ENCODE measurements around the gene ARHGAP24. TPM values are rescaled to one million over a fixed set of nuclear protein-coding genes. Genes with fewer than 3 reads are reported as not detected.

Gene ARHGAP24
- total RNA-seq, 1 experiment from 2014 or later = 2.1 TPM

DNA sequence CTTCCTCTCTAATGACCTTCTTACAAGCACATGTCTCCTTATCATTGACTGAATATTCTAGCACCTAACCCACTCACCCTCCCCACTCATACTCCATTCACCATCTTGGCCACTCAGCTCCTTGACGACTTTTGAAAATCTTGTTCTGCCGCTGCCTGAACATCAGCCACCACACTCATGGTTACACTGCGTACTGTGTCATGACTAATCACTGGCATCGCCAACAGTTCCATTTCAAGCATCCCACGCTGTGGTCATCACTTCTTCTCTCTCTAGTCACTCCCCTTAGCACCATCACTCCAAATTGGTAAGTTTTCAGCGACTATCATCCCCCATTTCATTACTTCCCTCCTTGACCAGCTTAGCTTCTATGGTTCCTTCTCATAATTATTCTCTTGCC is 532.1 kb downstream of the ARHGAP24 start:
- H3K27ac Mint-ChIP-seq = no peak overlapping the region
- ATAC-seq = no peak
- no peaks in the 10 kb centered on the region for H3K4me1 Mint-ChIP-seq
- no peaks in the 10 kb centered on the region for H3K27me3 Mint-ChIP-seq (ENCODE audit: low read depth)
- POLR2A ChIA-PET = no interaction called here
- TF ChIP-seq ESRRA (CRISPR knock-in tag; IDR thresholded peaks at IDR 0.05; ENCODE audit: borderline replicate concordance) (no peak), ZNF232 (CRISPR knock-in tag; IDR thresholded peaks at IDR 0.05) (no peak), GRHL2 (CRISPR knock-in tag; IDR thresholded peaks at IDR 0.05; ENCODE audit: insufficient replicate concordance, severe bottlenecking) (no peak), ZNF138 (CRISPR knock-in tag; conservative IDR thresholded peaks at IDR 0.05) (no peak), SOX15 (CRISPR knock-in tag; IDR thresholded peaks at IDR 0.05) (no peak), CBFB (CRISPR knock-in tag; IDR thresholded peaks at IDR 0.05; ENCODE audit: low read depth) (no peak), KAT7 (CRISPR knock-in tag; IDR thresholded peaks at IDR 0.05; ENCODE audit: borderline replicate concordance) (no peak), SMAD3 (CRISPR knock-in tag; IDR thresholded peaks at IDR 0.05; ENCODE audit: borderline replicate concordance) (no peak), ELF4 (CRISPR knock-in tag; IDR thresholded peaks at IDR 0.05; ENCODE audit: low read depth) (no peak), FOXK1 (CRISPR knock-in tag; IDR thresholded peaks at IDR 0.05) (no peak)
- TF ChIP-seq, protein P1, sequence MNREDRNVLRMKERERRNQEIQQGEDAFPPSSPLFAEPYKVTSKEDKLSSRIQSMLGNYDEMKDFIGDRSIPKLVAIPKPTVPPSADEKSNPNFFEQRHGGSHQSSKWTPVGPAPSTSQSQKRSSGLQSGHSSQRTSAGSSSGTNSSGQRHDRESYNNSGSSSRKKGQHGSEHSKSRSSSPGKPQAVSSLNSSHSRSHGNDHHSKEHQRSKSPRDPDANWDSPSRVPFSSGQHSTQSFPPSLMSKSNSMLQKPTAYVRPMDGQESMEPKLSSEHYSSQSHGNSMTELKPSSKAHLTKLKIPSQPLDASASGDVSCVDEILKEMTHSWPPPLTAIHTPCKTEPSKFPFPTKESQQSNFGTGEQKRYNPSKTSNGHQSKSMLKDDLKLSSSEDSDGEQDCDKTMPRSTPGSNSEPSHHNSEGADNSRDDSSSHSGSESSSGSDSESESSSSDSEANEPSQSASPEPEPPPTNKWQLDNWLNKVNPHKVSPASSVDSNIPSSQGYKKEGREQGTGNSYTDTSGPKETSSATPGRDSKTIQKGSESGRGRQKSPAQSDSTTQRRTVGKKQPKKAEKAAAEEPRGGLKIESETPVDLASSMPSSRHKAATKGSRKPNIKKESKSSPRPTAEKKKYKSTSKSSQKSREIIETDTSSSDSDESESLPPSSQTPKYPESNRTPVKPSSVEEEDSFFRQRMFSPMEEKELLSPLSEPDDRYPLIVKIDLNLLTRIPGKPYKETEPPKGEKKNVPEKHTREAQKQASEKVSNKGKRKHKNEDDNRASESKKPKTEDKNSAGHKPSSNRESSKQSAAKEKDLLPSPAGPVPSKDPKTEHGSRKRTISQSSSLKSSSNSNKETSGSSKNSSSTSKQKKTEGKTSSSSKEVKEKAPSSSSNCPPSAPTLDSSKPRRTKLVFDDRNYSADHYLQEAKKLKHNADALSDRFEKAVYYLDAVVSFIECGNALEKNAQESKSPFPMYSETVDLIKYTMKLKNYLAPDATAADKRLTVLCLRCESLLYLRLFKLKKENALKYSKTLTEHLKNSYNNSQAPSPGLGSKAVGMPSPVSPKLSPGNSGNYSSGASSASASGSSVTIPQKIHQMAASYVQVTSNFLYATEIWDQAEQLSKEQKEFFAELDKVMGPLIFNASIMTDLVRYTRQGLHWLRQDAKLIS (CRISPR knock-in tag; IDR thresholded peaks at IDR 0.05; ENCODE audit: borderline replicate concordance) = no peak
- TF ChIP-seq, protein P2, sequence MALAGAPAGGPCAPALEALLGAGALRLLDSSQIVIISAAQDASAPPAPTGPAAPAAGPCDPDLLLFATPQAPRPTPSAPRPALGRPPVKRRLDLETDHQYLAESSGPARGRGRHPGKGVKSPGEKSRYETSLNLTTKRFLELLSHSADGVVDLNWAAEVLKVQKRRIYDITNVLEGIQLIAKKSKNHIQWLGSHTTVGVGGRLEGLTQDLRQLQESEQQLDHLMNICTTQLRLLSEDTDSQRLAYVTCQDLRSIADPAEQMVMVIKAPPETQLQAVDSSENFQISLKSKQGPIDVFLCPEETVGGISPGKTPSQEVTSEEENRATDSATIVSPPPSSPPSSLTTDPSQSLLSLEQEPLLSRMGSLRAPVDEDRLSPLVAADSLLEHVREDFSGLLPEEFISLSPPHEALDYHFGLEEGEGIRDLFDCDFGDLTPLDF (CRISPR knock-in tag; IDR thresholded peaks at IDR 0.05) = no peak
- TF ChIP-seq, protein P3, sequence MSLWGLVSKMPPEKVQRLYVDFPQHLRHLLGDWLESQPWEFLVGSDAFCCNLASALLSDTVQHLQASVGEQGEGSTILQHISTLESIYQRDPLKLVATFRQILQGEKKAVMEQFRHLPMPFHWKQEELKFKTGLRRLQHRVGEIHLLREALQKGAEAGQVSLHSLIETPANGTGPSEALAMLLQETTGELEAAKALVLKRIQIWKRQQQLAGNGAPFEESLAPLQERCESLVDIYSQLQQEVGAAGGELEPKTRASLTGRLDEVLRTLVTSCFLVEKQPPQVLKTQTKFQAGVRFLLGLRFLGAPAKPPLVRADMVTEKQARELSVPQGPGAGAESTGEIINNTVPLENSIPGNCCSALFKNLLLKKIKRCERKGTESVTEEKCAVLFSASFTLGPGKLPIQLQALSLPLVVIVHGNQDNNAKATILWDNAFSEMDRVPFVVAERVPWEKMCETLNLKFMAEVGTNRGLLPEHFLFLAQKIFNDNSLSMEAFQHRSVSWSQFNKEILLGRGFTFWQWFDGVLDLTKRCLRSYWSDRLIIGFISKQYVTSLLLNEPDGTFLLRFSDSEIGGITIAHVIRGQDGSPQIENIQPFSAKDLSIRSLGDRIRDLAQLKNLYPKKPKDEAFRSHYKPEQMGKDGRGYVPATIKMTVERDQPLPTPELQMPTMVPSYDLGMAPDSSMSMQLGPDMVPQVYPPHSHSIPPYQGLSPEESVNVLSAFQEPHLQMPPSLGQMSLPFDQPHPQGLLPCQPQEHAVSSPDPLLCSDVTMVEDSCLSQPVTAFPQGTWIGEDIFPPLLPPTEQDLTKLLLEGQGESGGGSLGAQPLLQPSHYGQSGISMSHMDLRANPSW (CRISPR knock-in tag; conservative IDR thresholded peaks at IDR 0.05; ENCODE audit: low read depth) = no peak
- TF ChIP-seq, protein P4, sequence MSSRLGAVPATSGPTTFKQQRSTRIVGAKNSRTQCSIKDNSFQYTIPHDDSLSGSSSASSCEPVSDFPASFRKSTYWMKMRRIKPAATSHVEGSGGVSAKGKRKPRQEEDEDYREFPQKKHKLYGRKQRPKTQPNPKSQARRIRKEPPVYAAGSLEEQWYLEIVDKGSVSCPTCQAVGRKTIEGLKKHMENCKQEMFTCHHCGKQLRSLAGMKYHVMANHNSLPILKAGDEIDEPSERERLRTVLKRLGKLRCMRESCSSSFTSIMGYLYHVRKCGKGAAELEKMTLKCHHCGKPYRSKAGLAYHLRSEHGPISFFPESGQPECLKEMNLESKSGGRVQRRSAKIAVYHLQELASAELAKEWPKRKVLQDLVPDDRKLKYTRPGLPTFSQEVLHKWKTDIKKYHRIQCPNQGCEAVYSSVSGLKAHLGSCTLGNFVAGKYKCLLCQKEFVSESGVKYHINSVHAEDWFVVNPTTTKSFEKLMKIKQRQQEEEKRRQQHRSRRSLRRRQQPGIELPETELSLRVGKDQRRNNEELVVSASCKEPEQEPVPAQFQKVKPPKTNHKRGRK (CRISPR knock-in tag; IDR thresholded peaks at IDR 0.05; ENCODE audit: borderline replicate concordance) = no peak
- TF ChIP-seq, protein P5, sequence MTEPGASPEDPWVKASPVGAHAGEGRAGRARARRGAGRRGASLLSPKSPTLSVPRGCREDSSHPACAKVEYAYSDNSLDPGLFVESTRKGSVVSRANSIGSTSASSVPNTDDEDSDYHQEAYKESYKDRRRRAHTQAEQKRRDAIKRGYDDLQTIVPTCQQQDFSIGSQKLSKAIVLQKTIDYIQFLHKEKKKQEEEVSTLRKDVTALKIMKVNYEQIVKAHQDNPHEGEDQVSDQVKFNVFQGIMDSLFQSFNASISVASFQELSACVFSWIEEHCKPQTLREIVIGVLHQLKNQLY (CRISPR knock-in tag; IDR thresholded peaks at IDR 0.05) = no peak
- no peak for DNase-seq (ENCODE audit: low spot score)
- CTCF ChIA-PET = no interaction called here
- H3K9me3 Mint-ChIP-seq = no peaks in the 10 kb centered on the region
- H3K4me3 Mint-ChIP-seq = no peak overlapping the region
- no peaks in the 10 kb centered on the region for H3K36me3 Mint-ChIP-seq

DNA sequence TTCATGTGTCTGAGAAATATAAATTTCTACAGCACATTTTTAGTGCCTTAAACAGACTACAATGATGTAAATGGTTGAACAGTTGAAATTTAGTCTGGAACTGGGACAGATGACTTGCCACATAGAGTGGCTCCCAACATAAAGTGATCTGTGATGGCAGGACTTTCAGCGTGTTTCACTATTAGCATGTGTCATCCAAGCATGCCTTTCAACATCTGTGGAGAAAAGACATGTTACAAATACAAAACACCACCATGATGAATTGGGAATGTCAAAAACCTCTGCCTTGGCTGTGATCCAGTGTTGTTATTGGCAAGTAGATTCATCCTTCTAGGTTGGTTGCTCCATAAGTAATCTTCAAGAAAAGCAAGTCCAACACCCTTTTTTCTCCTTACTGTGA is 536.2 kb downstream of the ARHGAP24 start:
- ATAC-seq = no peak
- POLR2A ChIA-PET = no interaction called here
- H3K4me1 Mint-ChIP-seq = peaks cover 12% of the 10 kb centered on the region
- no peaks in the 10 kb centered on the region for H3K27me3 Mint-ChIP-seq (ENCODE audit: low read depth)
- no peak for DNase-seq (ENCODE audit: low spot score)
- no peaks in the 10 kb centered on the region for H3K9me3 Mint-ChIP-seq
- H3K27ac Mint-ChIP-seq = no peak overlapping the region
- H3K4me3 Mint-ChIP-seq = no peak overlapping the region
- CTCF ChIA-PET = no interaction called here
- no peaks in the 10 kb centered on the region for H3K36me3 Mint-ChIP-seq
- TF ChIP-seq, protein P6, sequence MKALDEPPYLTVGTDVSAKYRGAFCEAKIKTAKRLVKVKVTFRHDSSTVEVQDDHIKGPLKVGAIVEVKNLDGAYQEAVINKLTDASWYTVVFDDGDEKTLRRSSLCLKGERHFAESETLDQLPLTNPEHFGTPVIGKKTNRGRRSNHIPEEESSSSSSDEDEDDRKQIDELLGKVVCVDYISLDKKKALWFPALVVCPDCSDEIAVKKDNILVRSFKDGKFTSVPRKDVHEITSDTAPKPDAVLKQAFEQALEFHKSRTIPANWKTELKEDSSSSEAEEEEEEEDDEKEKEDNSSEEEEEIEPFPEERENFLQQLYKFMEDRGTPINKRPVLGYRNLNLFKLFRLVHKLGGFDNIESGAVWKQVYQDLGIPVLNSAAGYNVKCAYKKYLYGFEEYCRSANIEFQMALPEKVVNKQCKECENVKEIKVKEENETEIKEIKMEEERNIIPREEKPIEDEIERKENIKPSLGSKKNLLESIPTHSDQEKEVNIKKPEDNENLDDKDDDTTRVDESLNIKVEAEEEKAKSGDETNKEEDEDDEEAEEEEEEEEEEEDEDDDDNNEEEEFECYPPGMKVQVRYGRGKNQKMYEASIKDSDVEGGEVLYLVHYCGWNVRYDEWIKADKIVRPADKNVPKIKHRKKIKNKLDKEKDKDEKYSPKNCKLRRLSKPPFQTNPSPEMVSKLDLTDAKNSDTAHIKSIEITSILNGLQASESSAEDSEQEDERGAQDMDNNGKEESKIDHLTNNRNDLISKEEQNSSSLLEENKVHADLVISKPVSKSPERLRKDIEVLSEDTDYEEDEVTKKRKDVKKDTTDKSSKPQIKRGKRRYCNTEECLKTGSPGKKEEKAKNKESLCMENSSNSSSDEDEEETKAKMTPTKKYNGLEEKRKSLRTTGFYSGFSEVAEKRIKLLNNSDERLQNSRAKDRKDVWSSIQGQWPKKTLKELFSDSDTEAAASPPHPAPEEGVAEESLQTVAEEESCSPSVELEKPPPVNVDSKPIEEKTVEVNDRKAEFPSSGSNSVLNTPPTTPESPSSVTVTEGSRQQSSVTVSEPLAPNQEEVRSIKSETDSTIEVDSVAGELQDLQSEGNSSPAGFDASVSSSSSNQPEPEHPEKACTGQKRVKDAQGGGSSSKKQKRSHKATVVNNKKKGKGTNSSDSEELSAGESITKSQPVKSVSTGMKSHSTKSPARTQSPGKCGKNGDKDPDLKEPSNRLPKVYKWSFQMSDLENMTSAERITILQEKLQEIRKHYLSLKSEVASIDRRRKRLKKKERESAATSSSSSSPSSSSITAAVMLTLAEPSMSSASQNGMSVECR (CRISPR knock-in tag; IDR thresholded peaks at IDR 0.05; ENCODE audit: borderline replicate concordance) = no peak
- TF ChIP-seq, protein P7, sequence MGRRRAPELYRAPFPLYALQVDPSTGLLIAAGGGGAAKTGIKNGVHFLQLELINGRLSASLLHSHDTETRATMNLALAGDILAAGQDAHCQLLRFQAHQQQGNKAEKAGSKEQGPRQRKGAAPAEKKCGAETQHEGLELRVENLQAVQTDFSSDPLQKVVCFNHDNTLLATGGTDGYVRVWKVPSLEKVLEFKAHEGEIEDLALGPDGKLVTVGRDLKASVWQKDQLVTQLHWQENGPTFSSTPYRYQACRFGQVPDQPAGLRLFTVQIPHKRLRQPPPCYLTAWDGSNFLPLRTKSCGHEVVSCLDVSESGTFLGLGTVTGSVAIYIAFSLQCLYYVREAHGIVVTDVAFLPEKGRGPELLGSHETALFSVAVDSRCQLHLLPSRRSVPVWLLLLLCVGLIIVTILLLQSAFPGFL (CRISPR knock-in tag; IDR thresholded peaks at IDR 0.05; ENCODE audit: borderline replicate concordance) = no peak
- TF ChIP-seq ATF1 (CRISPR knock-in tag; IDR thresholded peaks at IDR 0.05) (no peak), ZNF423 (CRISPR knock-in tag; IDR thresholded peaks at IDR 0.05) (no peak), ZNF121 (CRISPR knock-in tag; IDR thresholded peaks at IDR 0.05) (no peak)
